HuH-7 (cell line): ENCODE measurements around the gene GLIPR1L2.

Source experiments
- DNase-seq: peaks from one replicate; pipeline ENCODE4 v3.0.0; 2011; ENCODE audit warnings: low spot score

GLIPR1L2 gene

DNA sequence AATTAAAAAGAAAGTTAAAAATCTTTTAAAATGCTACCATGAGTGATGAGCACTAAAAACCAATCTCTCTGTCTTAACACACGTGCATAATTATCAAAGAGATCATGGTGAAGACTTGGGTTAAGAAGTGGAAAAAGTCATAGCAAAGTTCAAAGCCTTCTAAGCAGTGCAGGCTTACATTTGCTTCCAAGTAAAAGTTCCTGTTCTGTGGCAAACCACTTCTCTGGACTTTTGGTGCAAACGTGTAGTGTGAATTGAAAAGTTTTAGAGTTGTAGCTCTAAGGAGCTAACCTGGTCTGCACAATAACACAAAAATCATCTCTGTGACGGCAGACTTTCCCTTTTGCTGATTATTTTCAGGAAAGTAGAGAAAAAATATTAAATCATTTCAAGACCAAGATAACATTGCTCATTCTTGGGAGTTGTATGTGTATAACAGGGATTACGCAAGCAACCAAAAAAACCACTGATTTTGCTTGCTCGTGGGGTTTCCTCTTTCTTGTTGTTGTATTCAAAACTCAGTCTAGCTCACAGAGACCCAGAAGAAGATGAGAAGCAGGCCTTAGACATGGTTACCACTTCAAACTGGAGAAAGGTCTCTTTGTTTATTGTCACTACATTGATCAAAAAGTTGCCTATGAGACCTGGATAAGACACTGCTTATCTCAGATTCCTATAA, 87.4 kb downstream of the GLIPR1L2 start:
- no peak for DNase-seq

DNA sequence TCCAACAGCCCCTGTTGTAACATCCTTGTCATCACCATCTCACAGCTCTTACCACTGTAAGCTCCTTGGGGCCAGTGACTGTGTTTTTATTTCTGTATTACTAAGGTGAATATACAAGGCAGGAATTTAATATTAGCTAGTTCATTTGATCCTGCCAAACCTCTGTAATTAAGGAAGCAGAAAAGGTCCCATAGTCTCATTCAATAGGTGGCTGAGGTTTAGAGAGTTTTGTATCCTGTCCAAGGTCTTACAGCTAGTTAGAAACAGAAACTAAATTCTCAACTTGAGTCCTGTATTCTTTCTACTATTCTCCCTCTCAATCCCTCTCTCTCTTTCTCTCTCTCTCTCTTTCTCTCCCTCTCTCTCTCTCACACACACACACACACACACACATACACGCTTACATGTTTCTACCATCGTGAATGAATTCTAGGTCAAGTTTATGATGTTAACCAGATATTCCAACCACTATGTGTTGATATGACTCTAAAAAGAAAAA, 89.1 kb downstream of the GLIPR1L2 start:
- DNase-seq = no peak

GRCh38 chr12:75480469-75480949, 89.6 kb downstream of the GLIPR1L2 start, which contains the start of gene GLIPR1:
GLIPR1 (plus strand) TSS chr12:75480755; CDS start chr12:75480881, 126 bp downstream.
- DNase-seq = peak; percentile 10

DNA sequence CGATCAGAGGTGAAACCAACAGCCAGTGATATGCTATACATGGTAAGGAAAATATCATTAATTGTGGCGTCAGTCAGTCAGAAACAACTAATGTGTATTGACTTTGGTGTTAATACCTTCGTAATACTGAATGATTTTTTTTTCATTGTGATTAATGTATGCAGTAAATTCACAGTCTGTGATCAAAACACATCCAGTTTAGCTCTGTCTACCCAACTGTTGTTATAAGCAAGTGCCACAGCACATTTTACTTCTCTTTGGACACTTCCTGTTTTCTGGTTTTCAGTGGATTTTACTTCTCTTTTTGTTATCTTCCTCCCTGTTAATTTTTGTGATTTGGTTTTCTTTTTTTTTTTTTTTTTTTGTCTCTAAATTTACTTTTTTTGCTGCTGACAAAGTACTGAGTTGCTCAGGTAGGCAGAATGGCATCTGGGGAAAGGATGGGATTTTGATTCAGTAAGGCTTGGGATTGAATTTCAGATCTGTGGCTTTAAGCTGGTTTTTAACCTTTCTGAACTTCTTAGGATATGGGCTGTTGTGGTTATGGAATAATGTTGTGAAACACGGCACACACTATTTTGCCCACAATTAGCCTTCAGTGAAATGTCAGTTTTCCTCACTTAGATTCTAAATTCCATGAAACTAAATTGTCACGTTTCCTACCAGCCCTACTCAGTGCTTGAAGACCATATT, 90.3 kb downstream of the GLIPR1L2 start:
- DNase-seq = no peak

GRCh38 chr12:75481774-75482173, 90.9 kb downstream of the GLIPR1L2 start:
- DNase-seq = no peak
